ENCODE data around the gene SELENOV.

Gene SELENOV

DNA sequence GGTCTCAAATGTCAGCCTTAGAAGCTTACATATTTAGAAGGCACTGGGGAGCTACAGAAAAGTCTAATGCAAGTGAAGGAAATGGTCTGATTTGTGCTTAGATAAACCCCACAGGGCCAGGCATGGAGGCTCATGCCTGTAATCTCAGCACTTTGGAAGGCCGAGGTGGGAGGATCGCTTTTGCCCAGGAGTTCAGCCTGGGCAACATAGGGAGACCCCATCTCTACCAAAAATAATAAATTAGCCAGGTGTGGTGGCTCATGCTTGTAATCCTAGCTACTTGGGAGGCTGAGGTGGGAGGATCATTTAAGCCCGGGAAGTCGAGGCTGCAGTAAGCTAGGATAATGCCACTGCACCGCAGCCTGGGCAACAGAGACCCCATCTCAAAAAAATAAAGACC, 18.9 kb upstream of the SELENOV start:
- DNase-seq: no peak

GRCh38 chr19:39497701-39497995, 17.3 kb upstream of the SELENOV start:
- no peak for DNase-seq

- DNase-seq: peak; percentile 30
Observed at GRCh38 chr19:39497996-39498797, 16.7 kb upstream of the SELENOV start.

- DNase-seq: peak; percentile 42
Observed at GRCh38 chr19:39498798-39499642, 15.9 kb upstream of the SELENOV start, which contains the start of gene DLL3. DLL3 (plus strand) TSS chr19:39498947; CDS start chr19:39498975, 28 bp downstream.

- no peak for DNase-seq
Observed at GRCh38 chr19:39499932-39500331, 15.0 kb upstream of the SELENOV start.

DNA sequence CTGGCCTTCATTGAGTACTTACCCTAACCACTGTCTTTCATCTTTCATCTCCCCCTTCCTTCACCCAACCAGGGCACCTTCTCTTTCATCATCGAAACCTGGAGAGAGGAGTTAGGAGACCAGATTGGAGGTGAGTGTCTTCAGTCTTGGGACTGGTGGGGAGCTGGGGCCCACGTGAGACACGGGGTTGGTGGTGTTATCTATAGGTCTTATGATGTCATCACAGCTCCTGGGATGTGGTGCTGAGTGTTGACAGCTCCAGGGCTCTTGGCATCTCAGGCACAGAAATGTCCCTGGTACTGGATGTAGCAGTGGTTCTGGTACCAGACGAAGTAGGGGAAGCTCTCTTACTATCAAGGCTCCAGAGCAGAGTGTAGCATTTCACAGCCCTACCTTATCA, 14.4 kb upstream of the SELENOV start:
- no peak for DNase-seq

- DNase-seq: no peak
Observed at GRCh38 chr19:39501340-39501739, 13.6 kb upstream of the SELENOV start.

GRCh38 chr19:39502640-39503417, 12.1 kb upstream of the SELENOV start:
- peak; percentile 86 for DNase-seq

DNA sequence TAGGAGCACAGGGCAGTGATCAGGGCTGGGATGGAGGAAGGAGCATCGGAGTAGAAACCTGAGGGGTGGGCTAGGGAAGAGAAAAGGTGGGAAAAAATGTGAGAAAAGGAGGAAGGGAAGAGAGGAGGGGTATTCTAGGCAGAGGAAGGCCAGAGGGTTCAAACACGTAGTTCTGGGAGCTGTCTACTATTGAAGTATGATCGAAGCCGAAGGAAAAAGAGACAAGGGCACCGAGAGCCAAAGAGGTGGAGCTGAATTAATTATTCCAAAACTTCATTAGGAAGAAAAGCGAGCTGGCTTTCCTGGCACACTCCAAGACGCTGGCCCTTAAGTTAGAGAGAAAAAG, 8.4 kb upstream of the SELENOV start:
- no peak for DNase-seq

- peak; percentile 76 for DNase-seq
Observed at GRCh38 chr19:39506944-39507714, 7.8 kb upstream of the SELENOV start.

DNA sequence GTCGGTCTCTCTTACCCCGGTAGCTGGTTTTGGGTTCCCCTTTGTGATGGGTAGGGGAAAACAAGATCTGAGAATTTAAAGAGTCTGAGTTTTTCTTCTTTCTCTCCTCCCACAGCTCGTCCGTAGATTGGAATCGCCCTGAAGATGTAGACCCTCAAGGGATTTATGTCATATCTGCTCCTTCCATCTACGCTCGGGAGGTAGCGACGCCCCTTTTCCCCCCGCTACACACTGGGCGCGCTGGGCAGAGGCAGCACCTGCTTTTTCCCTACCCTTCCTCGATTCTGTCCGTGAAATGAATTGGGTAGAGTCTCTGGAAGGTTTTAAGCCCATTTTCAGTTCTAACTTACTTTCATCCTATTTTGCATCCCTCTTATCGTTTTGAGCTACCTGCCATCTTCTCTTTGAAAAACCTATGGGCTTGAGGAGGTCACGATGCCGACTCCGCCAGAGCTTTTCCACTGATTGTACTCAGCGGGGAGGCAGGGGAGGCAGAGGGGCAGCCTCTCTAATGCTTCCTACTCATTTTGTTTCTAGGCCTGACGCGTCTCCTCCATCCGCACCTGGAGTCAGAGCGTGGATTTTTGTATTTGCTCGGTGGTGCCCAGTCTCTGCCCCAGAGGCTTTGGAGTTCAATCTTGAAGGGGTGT, 7.1 kb upstream of the SELENOV start:
- DNase-seq: no peak

- DNase-seq: no peak
Observed at GRCh38 chr19:39508629-39509028, 6.3 kb upstream of the SELENOV start.

DNA sequence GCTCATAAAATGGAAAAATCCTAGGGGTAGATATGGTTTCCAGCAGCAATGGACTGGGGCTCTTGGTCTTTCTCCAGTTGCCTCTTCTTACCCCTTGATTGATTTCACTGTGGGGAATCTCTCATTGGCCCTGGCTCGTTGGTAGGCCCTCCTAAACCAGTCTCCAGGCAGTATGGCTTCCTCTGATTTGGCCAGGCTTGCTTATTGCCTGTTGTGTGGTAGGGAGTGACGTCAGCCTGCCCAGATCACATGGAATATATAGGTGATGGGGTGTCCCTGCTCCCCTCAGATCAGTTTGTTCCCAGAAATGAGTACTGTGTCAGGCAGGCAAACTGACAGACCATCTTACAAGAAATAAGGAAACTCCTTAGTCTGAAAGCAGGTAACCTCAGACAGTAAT, 5.7 kb upstream of the SELENOV start:
- no peak for DNase-seq

GRCh38 chr19:39512988-39513387, 2.0 kb upstream of the SELENOV start:
- no peak for DNase-seq

DNA sequence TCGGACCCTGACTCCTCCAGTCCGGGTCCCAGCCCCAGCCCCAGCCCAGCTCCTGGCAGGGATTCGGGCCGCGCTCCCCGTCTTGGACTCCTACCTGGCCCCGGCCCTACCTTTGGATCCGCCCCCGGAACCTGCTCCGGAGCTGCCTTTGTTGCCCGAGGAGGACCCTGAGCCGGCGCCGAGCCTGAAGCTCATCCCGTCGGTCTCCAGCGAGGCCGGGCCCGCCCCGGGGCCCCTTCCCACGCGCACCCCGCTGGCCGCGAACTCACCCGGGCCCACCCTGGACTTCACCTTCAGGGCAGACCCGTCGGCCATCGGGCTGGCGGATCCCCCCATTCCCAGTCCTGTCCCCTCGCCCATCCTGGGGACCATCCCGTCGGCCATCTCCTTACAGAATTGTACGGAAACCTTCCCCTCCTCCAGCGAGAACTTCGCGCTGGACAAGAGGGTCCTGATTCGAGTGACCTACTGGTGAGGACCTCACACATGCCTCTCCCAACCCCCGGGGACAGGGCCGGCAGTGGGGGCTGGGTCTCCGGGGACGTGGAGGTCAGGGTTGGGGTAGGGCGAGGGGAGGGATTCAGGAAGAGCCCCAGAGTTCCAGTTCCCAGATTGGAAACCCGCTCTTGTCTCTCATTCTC, 732 bp downstream of the SELENOV start:
- DNase-seq: no peak

DNA sequence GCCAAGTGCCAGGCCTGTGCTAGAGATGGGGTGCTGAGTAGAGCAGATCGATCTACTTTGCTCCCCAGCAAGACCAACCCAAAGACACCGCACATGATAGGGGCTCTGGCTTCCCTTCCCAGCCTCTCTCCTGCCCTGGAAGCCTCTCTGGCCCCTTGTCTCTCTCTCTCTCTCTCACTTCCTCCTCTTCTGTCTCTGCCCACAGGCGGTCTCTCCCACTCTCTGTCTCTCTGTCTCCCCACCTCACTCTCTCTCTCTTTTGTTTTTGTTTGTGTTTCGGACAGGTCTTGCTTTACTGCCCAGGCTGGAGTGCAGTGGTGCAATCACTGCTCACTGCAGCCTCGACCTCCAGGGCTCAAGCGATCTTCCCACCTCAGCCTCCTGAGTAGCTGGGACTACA, 1.3 kb downstream of the SELENOV start:
- no peak for DNase-seq

DNA sequence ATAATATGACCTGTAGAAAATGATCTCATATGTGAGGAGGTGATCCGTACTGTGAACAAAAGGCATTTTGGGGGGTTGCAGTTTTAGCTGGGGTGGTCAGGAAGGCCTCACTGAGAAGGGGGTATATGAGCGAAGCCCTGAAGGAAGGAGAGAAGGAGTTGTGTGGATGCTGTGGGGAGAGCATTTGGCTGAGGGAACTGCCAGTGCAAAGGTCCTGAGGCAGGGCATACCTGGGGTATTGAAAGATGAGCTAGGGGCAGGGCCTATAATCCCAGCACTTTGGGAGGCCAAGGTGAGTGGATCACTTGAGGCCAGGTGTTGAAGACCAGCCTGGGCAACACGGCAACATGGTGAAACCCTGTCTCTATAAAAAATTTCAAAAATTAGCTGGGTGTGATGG, 2.5 kb downstream of the SELENOV start:
- DNase-seq: no peak

DNA sequence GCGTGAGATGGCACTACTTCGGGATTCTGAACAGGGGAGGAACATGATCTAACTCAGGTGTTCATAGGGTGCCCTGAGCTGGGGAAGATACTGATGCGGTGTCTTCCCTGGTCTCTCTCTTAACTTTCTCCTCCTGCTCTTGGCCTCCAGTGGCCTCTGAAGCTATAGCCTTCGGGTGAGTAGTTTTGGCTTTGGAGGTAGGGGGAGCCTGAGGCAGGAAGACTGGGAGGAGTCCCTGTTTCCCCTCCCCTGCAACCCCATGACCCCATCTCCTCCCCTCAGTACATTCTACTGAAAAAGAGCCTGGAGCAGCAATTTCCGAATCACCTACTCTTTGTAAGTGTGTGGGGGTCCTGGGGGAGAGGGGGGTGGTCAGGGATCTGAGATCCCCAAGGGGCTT, 3.5 kb downstream of the SELENOV start:
- DNase-seq: no peak

DNA sequence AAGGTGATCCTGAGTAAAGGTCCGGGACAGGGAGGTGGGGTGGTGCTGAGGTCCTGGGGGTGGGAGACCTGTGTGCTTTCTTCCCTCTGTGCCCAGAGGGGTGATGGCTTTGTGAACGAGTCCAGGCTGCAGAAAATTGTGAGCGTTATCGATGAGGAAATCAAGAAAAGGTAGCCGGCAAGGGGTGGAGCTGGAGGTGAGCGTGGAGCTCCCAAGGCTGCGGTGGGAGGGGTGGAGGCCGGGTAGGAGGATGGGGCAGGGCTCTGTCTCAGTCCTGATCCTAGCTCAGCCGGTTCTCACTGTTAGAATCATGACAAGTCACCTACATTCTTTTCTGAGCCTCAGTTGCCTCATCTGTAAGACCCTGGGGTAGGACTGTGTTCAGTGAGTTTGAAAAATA, 4.0 kb downstream of the SELENOV start:
- DNase-seq: no peak

- no peak for DNase-seq
Observed at GRCh38 chr19:39520541-39521484, 5.9 kb downstream of the SELENOV start.

GRCh38 chr19:39524495-39524894, 9.6 kb downstream of the SELENOV start:
- DNase-seq: no peak

Measured in activated CD4-positive, alpha-beta T cell treated with anti-CD3 and anti-CD28 coated beads for 48 hours (primary cell).